Immature natural killer cell (primary cell): ENCODE measurements around the gene IL10RB. TPM values are rescaled to one million over a fixed set of nuclear protein-coding genes. Genes with fewer than 3 reads are reported as not detected.

ENCODE experiments used
- DNase-seq, 3 donors: peaks; one replicate each; pipeline ENCODE4 v3.0.0; 2022; ENCODE audit warnings: mixed read lengths in 1 of 3
- H3K27ac Mint-ChIP-seq, 6 donors: one replicate each; pipeline ENCODE4 v1.8.0; 2020; ENCODE audit warnings: mixed read lengths in 6 of 6, mild to moderate bottlenecking in 5 of 6, inconsistent platforms in 4 of 6, moderate library complexity in 3 of 6
- H3K27me3 Mint-ChIP-seq, 3 donors: one replicate each; pipeline ENCODE4 v1.8.0; 2020 to 2021; ENCODE audit warnings: low read depth in 3 of 3, mild to moderate bottlenecking in 3 of 3, mixed read lengths in 3 of 3, moderate library complexity in 3 of 3, inconsistent platforms in 1 of 3
- H3K36me3 Mint-ChIP-seq, 3 donors: one replicate each; pipeline ENCODE4 v1.8.0; 2020; ENCODE audit warnings: mixed read lengths in 3 of 3, inconsistent platforms in 2 of 3, mild to moderate bottlenecking in 2 of 3
- H3K4me1 Mint-ChIP-seq, 2 donors: one replicate each; pipeline ENCODE4 v1.8.0; 2020; ENCODE audit warnings: inconsistent platforms in 2 of 2, mild to moderate bottlenecking in 2 of 2, mixed read lengths in 2 of 2, moderate library complexity in 1 of 2
- H3K4me3 Mint-ChIP-seq, 5 donors: one replicate each; pipeline ENCODE4 v1.8.0; 2020; ENCODE audit warnings: mild to moderate bottlenecking in 5 of 5, mixed read lengths in 5 of 5, inconsistent platforms in 3 of 5, moderate library complexity in 3 of 5
- H3K9me3 Mint-ChIP-seq, 6 donors: one replicate each; pipeline ENCODE4 v1.8.0; 2020; ENCODE audit warnings: mild to moderate bottlenecking in 6 of 6, mixed read lengths in 6 of 6, inconsistent platforms in 4 of 6, moderate library complexity in 3 of 6
- polyA plus RNA-seq, 3 donors: library from polyadenylated mRNA; unstranded; fragments of 300-500 nt; fragmentation: Illumina TruSeq; gene quantifications; one replicate each; pipeline ENCODE4 v1.2.3, GENCODE V29; 2021

IL10RB gene
- polyA plus RNA-seq, 3 donors from 2014 or later: 45.9 to 63.5 (median 46.9) TPM

- H3K27ac Mint-ChIP-seq: peak overlapping the region in 1 of 6 donors; percentile 23
- DNase-seq: no peak
- H3K36me3 Mint-ChIP-seq: peaks cover 3 to 19% (median 4%) of the 10 kb centered on the region in 3 donors
- H3K4me1 Mint-ChIP-seq: peaks cover 15 to 25% of the 10 kb centered on the region in 2 donors
- peaks cover 0 to 1% (median 0%) of the 10 kb centered on the region in 3 donors for H3K27me3 Mint-ChIP-seq
- no peaks in the 10 kb centered on the region for H3K9me3 Mint-ChIP-seq
- H3K4me3 Mint-ChIP-seq: no peak overlapping the region
Measured at GRCh38 chr21:33300701-33301631, 34.8 kb downstream of the IL10RB start.

GRCh38 chr21:33301632-33302002, 35.5 kb downstream of the IL10RB start:
- Mint-ChIP-seq H3K4me1 (peaks cover 15 to 25% of the 10 kb centered on the region in 2 donors), H3K9me3 (no peaks in the 10 kb centered on the region), H3K4me3 (no peak overlapping the region), H3K27me3 (peaks cover 0 to 2% (median 0%) of the 10 kb centered on the region in 3 donors), H3K36me3 (peaks cover 3 to 19% (median 4%) of the 10 kb centered on the region in 3 donors), H3K27ac (no peak overlapping the region)
- no peak for DNase-seq

DNA sequence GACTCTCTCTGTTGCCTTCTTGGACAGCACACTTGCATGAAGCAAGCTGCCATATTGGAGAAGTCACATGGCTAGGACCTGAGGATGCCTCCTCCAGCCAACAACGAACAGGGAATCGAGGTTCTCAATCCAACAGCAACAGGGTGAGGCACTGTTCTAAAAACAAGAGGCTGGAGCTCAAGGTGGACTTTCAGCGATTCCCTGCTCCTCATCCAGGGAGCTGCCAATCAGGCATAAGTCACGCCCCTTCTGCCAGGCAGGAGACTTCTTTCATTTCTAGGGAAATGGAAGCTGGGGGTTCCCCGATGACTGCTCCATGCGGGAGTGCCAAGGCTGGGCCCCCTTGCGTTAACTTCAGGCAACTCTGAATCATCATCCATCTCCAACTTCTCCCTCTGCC, 35.9 kb downstream of the IL10RB start:
- Mint-ChIP-seq H3K9me3 (no peaks in the 10 kb centered on the region), H3K27me3 (peaks cover 0 to 2% (median 0%) of the 10 kb centered on the region in 3 donors), H3K27ac (no peak overlapping the region), H3K36me3 (peaks cover 2 to 18% (median 2%) of the 10 kb centered on the region in 3 donors), H3K4me3 (no peak overlapping the region), H3K4me1 (peaks cover 15 to 25% of the 10 kb centered on the region in 2 donors)
- no peak for DNase-seq

- Mint-ChIP-seq H3K4me1 (peaks cover 15 to 25% of the 10 kb centered on the region in 2 donors), H3K27ac (no peak overlapping the region), H3K4me3 (no peak overlapping the region), H3K9me3 (no peaks in the 10 kb centered on the region), H3K36me3 (peaks cover 0 to 12% (median 0%) of the 10 kb centered on the region in 3 donors), H3K27me3 (peaks cover 0 to 2% (median 0%) of the 10 kb centered on the region in 3 donors)
- DNase-seq: no peak
Measured at GRCh38 chr21:33302796-33303195, 36.6 kb downstream of the IL10RB start.

DNA sequence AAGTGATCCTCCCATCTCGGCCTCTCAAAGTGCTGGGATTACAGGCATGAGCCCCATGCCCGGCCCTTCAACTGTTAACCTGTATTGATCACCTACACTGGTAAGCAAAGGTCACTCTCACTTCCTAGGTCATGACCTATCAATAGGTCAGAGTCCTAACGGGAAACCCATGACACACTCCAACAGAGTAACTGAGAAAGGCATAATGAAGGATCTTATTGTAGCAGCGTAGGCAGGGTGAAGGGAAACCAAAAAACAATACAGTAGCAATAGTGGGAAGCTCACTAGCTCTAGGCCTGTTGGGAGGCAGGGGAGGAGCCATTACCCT, 39.1 kb downstream of the IL10RB start:
- Mint-ChIP-seq H3K27me3 (peaks cover 0 to 2% (median 0%) of the 10 kb centered on the region in 3 donors), H3K4me1 (peaks cover 11 to 20% of the 10 kb centered on the region in 2 donors), H3K9me3 (no peaks in the 10 kb centered on the region), H3K4me3 (no peak overlapping the region), H3K27ac (peak overlapping the region in 1 of 6 donors; percentile 33), H3K36me3 (peaks cover 0 to 11% (median 0%) of the 10 kb centered on the region in 3 donors)
- no peak for DNase-seq

- H3K27ac Mint-ChIP-seq: no peak overlapping the region
- no peak for DNase-seq
- H3K27me3 Mint-ChIP-seq: peaks cover 0 to 2% (median 0%) of the 10 kb centered on the region in 3 donors
- H3K9me3 Mint-ChIP-seq: no peaks in the 10 kb centered on the region
- H3K36me3 Mint-ChIP-seq: peaks cover 0 to 13% (median 0%) of the 10 kb centered on the region in 3 donors
- H3K4me1 Mint-ChIP-seq: peaks cover 9 to 13% of the 10 kb centered on the region in 2 donors
- no peak overlapping the region for H3K4me3 Mint-ChIP-seq
Measured at GRCh38 chr21:33305938-33306337, 39.8 kb downstream of the IL10RB start.

- no peak for DNase-seq
- Mint-ChIP-seq H3K36me3 (peaks cover 0 to 13% (median 3%) of the 10 kb centered on the region in 3 donors), H3K27ac (no peak overlapping the region), H3K4me3 (no peak overlapping the region), H3K9me3 (no peaks in the 10 kb centered on the region), H3K4me1 (peaks cover 6 to 7% of the 10 kb centered on the region in 2 donors), H3K27me3 (peaks cover 0 to 2% (median 0%) of the 10 kb centered on the region in 3 donors)
Measured at GRCh38 chr21:33308586-33309490, 42.7 kb downstream of the IL10RB start.

DNA sequence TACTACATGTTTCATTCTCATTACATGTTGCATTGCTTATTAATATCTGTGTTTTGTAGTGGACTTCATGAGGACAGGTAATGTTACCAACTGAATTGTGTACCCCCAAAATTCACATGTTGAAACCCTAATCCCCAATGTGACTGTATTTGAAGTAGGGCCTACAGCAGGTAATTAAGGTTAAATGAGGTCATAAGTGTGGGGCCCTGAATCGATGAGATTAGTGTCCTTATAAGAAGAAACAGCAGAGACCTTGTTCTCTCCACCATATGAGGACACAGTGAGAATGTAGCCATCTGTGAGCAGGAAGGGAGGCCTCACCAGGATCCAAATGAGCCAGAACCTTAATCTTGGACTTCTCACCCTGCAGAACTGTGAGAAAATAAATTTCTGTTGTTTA, 43.6 kb downstream of the IL10RB start:
- Mint-ChIP-seq H3K27me3 (peaks cover 0 to 3% (median 1%) of the 10 kb centered on the region in 3 donors), H3K36me3 (peaks cover 0 to 13% (median 3%) of the 10 kb centered on the region in 3 donors), H3K9me3 (no peaks in the 10 kb centered on the region), H3K27ac (no peak overlapping the region), H3K4me3 (no peak overlapping the region), H3K4me1 (peaks cover 6 to 7% of the 10 kb centered on the region in 2 donors)
- no peak for DNase-seq

GRCh38 chr21:33312121-33312520, 46.0 kb downstream of the IL10RB start:
- H3K27me3 Mint-ChIP-seq: peaks cover 2 to 5% (median 3%) of the 10 kb centered on the region in 3 donors
- DNase-seq: no peak

DNA sequence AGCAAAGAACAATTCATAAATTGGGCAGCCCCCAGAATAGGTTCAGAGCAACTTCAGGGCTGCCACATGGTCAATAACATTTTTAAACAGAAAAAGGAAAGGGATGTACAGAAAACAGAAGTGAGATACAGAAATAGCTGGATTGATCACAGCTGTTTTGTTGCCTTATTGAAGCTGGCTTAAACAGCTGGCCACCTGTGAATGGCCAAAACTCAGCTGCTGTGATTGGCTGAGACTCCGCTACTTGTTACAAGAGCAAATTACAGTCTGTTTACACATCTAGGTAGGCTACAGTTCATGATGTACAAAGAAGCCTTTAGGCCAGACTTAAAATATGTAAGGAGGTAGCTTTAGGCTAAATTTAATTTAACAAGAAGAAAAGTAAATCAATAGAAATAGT, 47.0 kb downstream of the IL10RB start:
- Mint-ChIP-seq H3K4me1 (peaks cover 6 to 7% of the 10 kb centered on the region in 2 donors), H3K27ac (no peak overlapping the region), H3K4me3 (no peak overlapping the region), H3K36me3 (peaks cover 0 to 13% (median 3%) of the 10 kb centered on the region in 3 donors), H3K27me3 (peaks cover 2 to 5% (median 3%) of the 10 kb centered on the region in 3 donors), H3K9me3 (no peaks in the 10 kb centered on the region)
- no peak for DNase-seq

More at GRCh38 chr21:33312121-33312520, 46.0 kb downstream of the IL10RB start:
- H3K4me1 Mint-ChIP-seq: peaks cover 6 to 7% of the 10 kb centered on the region in 2 donors
- no peak overlapping the region for H3K4me3 Mint-ChIP-seq
- no peaks in the 10 kb centered on the region for H3K9me3 Mint-ChIP-seq
- no peak overlapping the region for H3K27ac Mint-ChIP-seq
- peaks cover 0 to 13% (median 3%) of the 10 kb centered on the region in 3 donors for H3K36me3 Mint-ChIP-seq

- peaks cover 0 to 13% (median 3%) of the 10 kb centered on the region in 3 donors for H3K36me3 Mint-ChIP-seq
- H3K4me3 Mint-ChIP-seq: no peak overlapping the region
- peaks cover 2 to 5% (median 3%) of the 10 kb centered on the region in 3 donors for H3K27me3 Mint-ChIP-seq
- no peak overlapping the region for H3K27ac Mint-ChIP-seq
- DNase-seq: no peak
- no peaks in the 10 kb centered on the region for H3K9me3 Mint-ChIP-seq
- peaks cover 6 to 7% of the 10 kb centered on the region in 2 donors for H3K4me1 Mint-ChIP-seq
Measured at GRCh38 chr21:33313611-33314010, 47.4 kb downstream of the IL10RB start.

DNA sequence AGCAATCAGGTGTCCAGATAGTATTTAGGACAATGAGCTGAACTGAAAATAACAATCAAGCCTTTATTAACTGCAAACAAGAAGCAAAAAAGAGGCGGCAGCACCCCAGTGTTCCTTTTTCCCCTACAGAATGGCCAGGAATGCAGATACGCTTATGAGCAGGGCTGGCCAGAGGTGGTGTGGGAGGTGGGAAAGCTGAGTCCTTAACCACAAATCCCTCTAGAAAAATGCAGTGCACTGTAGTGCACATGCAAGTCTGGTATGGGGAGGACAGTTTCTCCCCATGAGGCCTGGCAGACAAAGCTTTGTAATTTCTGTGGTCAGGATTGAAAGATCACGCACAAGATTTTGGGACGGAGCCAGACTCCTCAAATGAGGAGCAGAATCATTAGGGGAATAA, 47.9 kb downstream of the IL10RB start:
- Mint-ChIP-seq H3K27me3 (peaks cover 2 to 5% (median 3%) of the 10 kb centered on the region in 3 donors), H3K27ac (no peak overlapping the region), H3K4me1 (peaks cover 1 to 2% of the 10 kb centered on the region in 2 donors), H3K9me3 (no peaks in the 10 kb centered on the region), H3K36me3 (peaks cover 0 to 13% (median 3%) of the 10 kb centered on the region in 3 donors), H3K4me3 (no peak overlapping the region)
- no peak for DNase-seq

DNA sequence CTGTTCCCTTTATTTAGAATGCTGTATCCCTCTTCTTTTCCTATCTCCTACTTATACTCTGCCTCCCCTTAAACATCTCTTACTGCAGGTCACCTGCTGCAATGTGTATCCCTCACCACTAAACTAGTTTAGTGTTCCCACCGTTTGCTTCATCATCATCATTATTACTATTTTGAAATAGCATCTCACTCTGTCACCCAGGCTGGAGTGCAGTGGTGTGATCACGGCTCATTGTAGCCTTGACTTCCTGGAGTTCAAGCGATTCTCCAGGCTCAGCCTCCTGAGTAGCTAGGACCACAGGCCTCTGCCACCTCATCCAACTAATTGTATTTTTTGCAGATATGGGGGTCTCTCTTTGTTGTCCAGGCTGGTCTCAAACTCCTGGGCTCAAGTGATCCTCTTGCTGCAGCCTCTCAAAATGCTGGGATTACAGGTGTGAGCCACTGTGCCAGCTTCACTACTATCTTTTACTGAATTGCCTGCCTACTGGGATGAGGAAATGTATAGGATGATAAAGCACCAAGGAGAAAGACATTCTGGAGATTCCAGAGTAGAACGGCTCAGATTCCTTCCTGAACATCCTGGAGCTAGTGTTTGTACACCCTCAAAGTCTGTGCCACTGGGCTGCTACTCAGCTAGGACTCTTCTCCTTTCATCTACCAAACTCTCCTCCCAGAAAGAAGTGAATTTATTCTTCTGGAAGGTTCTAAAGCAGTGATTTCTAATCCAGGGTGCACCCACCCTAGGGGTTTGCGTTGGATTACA, 50.0 kb downstream of the IL10RB start:
- Mint-ChIP-seq H3K4me3 (no peak overlapping the region), H3K36me3 (peaks cover 0 to 4% (median 3%) of the 10 kb centered on the region in 3 donors), H3K9me3 (no peaks in the 10 kb centered on the region), H3K27ac (no peak overlapping the region), H3K27me3 (peaks cover 3 to 7% (median 6%) of the 10 kb centered on the region in 3 donors), H3K4me1 (no peaks in the 10 kb centered on the region)
- no peak for DNase-seq
